NOMO-1 (cell line): Measurements from ENCODE around the gene ZNF749.
"Not testable (repeated sequence)": the region's sequence is repeated elsewhere in the genome, so short reads cannot be mapped to it uniquely, and the experiment has no call there.

Experiments used
- DNase-seq, 2 experiments: peaks; one replicate each; lab custom pipeline; 2025; ENCODE audit not compliant: unreplicated experiment in 2 of 2; lab: John Stamatoyannopoulos, UW

Gene ZNF749

GRCh38 chr19:57465680-57466381 lies 30.7 kb downstream of the ZNF749 start:
- peak in 1 of 2 experiments; percentile 15 for DNase-seq

- no peak for DNase-seq
These were observed 31.4 kb downstream of the ZNF749 start for GRCh38 chr19:57466489-57466888.

DNA sequence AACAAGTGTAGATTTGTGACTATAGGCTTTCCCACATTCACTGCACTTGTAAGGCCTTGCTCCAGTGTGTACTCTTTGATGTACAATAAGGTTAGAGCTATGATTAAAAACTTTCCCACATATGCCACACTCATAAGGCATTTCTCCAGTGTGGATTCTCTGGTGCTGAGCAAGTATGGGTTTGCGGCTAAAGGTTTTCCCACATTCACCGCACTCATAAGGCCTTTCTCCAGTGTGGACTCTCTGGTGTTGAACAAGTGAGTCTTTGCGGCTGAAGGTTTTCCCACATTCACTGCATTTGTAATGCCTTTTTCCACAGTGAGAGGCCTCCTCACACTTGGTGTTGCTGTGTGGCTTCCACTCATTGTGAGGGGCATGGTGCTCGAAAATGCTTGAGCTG lies 38.5 kb downstream of the ZNF749 start:
- DNase-seq: no peak

DNA sequence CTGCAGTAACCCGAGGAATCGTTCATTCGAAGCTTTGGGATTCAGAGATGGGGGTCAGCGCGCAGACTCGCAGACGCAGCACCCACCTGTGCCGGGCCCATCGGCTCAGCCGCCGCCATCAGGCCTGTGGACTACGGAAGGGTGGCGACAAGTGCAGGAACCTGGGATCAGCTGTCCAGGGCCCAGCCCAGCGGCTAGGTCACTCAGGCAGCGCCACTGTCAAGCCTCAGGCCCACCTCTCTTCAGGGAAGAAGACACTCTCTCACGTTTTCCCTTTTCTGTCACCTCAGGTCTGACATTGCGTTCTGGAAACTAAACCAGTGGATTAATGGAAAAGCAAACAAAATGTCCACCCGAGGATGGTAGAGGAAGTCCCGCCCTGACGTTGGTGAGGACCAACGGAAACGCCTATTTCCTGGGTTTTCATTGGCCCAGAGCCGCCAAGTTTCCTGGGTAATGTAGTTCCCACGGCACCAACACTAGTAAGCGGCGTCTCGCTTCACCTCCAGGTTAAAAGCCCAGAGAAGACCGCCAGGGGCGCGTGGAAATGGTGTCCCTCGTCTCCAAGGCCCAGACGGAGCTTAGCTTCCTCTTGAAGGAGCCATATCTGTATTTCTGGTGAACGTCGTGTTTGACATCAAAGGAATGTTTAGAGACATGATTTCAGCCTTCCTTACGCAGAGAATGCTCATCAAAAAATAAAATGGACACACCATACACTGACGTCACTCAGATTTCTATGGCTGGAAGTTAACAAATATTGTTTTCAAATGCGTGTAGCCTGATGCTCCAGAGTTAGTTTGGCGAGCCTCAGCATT lies 42.3 kb downstream of the ZNF749 start, which contains the start of gene ZNF772:
Gene ZNF772 (minus strand): TSS at position 376 of the 818 bp plus-strand sequence. CDS start 257 bp downstream, at position 119.
- peak; percentile 93 to 97 for DNase-seq

DNA sequence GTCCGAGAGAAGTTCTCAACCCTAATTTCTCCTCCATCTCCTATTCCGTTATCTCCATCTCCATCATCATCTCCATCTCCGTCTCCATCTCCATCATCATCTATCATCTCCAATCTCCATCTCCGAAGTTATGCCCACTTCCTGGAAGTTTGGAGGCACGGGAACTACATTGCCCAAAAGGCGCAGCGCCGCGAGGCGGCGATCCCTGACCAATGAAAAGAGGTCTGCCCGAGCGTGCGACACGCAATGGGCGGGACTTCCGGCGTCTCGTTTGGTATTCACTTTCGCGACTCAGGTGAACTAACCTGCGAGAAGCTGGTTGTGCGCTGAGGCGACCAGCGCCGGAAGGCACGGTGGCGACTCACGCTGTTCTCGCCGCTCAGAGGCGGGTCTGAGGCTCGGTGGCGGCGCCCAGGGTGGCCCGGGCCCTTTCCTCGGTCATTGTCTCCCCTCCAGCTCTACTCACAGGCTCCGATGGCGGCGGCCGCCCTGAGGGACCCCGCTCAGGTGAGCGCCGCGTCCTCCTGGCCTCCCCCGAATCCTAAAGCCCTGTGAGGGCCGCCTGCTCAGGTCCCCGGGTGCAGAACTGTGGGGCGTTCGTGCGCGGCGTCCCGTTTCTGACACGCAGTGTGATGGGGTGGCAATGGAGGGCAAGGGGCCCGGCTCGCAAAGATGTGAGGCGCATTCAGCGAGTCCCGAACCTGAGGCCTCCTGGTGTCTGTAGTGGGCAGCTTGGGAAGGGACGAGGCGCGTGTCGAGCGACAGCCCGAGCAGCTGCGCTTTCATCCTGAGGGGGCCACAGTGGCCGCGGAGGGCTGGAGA lies 52.6 kb downstream of the ZNF749 start, which contains the start of gene ZNF419:
Gene ZNF419 (plus strand): TSS at position 274 of the 822 bp plus-strand sequence. CDS start 201 bp downstream, at position 475.
- peak; percentile 64 to 78 for DNase-seq

GRCh38 chr19:57488299-57488644 lies 53.1 kb downstream of the ZNF749 start:
- not testable (repeated sequence) for DNase-seq
